ENCODE data around the gene ITM2C.

ITM2C gene

GRCh38 chr2:230890646-230891045, 25.9 kb downstream of the ITM2C start:
- H3K4me3 ChIP-seq (replicated peaks in 1 of 2; ENCODE audit: low read depth in 2 of 2, low read length in 2 of 2): no peak overlapping the region
- DNase-seq (ENCODE audit: low read depth in 2 of 2): no peak
- no peak for TF ChIP-seq CTCF (IDR thresholded peaks at IDR 0.05; ENCODE audit: low read depth, low read length)

- DNase-seq (ENCODE audit: low read depth in 2 of 2): peak; percentile 18 to 30
- no peak for TF ChIP-seq CTCF (IDR thresholded peaks at IDR 0.05; ENCODE audit: low read depth, low read length)
- no peak overlapping the region for H3K4me3 ChIP-seq (replicated peaks in 1 of 2; ENCODE audit: low read depth in 2 of 2, low read length in 2 of 2)
These were observed 26.3 kb downstream of the ITM2C start for GRCh38 chr2:230891064-230891463.

GRCh38 chr2:230891509-230891908, 26.8 kb downstream of the ITM2C start:
- H3K4me3 ChIP-seq (replicated peaks in 1 of 2; ENCODE audit: low read depth in 2 of 2, low read length in 2 of 2): no peak overlapping the region
- DNase-seq (ENCODE audit: low read depth in 2 of 2): no peak
- no peak for TF ChIP-seq CTCF (IDR thresholded peaks at IDR 0.05; ENCODE audit: low read depth, low read length)

- DNase-seq (ENCODE audit: low read depth in 2 of 2): no peak
- no peak for TF ChIP-seq CTCF (IDR thresholded peaks at IDR 0.05; ENCODE audit: low read depth, low read length)
- H3K4me3 ChIP-seq (replicated peaks in 1 of 2; ENCODE audit: low read depth in 2 of 2, low read length in 2 of 2): no peak overlapping the region
These were observed 28.6 kb downstream of the ITM2C start for GRCh38 chr2:230893338-230893737.

GRCh38 chr2:230893841-230894781, 29.4 kb downstream of the ITM2C start:
- no peak for TF ChIP-seq CTCF (IDR thresholded peaks at IDR 0.05; ENCODE audit: low read depth, low read length)
- no peak for DNase-seq (ENCODE audit: low read depth in 2 of 2)
- no peak overlapping the region for H3K4me3 ChIP-seq (replicated peaks in 1 of 2; ENCODE audit: low read depth in 2 of 2, low read length in 2 of 2)

- no peak for DNase-seq (ENCODE audit: low read depth in 2 of 2)
- TF ChIP-seq CTCF (IDR thresholded peaks at IDR 0.05; ENCODE audit: low read depth, low read length): no peak
- no peak overlapping the region for H3K4me3 ChIP-seq (replicated peaks in 1 of 2; ENCODE audit: low read depth in 2 of 2, low read length in 2 of 2)
These were observed 31.0 kb downstream of the ITM2C start for GRCh38 chr2:230895536-230896345.

Measured in cardiac fibroblast (primary cell).